ENCODE results near the gene FSTL4.

FSTL4 gene

DNA sequence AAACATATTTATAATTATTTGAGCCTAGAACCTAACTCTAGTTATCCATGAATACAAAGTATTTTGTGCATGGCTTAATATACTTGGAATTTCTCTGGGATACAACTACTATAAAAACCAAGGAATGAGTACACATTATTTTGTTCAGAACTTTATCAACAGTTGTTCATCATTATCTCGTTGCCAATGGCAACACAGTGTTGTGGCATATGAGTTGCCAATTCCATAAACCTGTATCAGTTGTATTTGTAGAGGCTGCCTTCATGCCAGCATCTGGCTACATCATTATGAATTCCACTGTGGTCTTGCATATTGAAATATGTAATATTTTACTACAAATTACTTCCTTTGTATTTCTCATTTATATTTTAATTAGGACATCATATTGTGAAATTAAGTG is 250.4 kb downstream of the FSTL4 start:
- no peak for DNase-seq (ENCODE audit: low read depth, low spot score)
- Histone ChIP-seq H3K4me1 (ENCODE audit: control insufficient read depth, insufficient read depth, low read length) (peaks cover 11% of the 10 kb centered on the region), H3K27me3 (ENCODE audit: control insufficient read depth, insufficient read depth, low read length) (no peaks in the 10 kb centered on the region), H3K4me3 (ENCODE audit: low read length) (no peak overlapping the region), H3K9me3 (ENCODE audit: control insufficient read depth, insufficient read depth, low read length) (no peaks in the 10 kb centered on the region), H3K27ac (ENCODE audit: low read length) (no peak overlapping the region), H3K36me3 (ENCODE audit: control insufficient read depth, insufficient read depth, low read length) (no peaks in the 10 kb centered on the region)
- no CpG with 5 or more reads among the region's 1 CpG for WGBS (ENCODE audit: insufficient coverage, insufficient read length)

GRCh38 chr5:133360693-133361472 is 251.5 kb downstream of the FSTL4 start:
- Histone ChIP-seq H3K4me1 (ENCODE audit: control insufficient read depth, insufficient read depth, low read length) (peaks cover 11% of the 10 kb centered on the region), H3K27me3 (ENCODE audit: control insufficient read depth, insufficient read depth, low read length) (no peaks in the 10 kb centered on the region), H3K9me3 (ENCODE audit: control insufficient read depth, insufficient read depth, low read length) (no peaks in the 10 kb centered on the region), H3K27ac (ENCODE audit: low read length) (no peak overlapping the region), H3K36me3 (ENCODE audit: control insufficient read depth, insufficient read depth, low read length) (no peaks in the 10 kb centered on the region), H3K4me3 (ENCODE audit: low read length) (no peak overlapping the region)
- no peak for DNase-seq (ENCODE audit: low read depth, low spot score)
- WGBS (ENCODE audit: insufficient coverage, insufficient read length): no CpG with 5 or more reads among the region's 18 CpGs

DNA sequence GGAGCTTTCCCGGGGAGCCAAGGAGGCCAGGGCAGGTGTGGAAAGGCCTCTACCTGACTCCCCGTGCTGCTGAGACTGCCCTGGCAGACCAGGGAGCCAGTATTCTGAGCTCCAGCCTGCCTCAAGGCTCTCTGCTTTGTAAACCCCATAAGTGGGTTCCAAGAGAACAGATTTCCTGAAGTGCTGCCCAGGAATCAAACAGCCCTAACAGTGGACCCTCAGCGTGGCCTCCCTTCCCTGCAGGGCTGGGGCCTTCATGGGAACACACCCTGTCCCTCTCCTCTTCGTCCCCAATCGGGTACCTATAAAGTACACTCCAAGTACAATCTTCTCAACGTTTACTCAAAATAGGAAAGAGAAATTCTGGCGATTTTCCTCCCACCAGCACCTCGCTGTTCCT is 252.5 kb downstream of the FSTL4 start:
- peaks cover 8% of the 10 kb centered on the region for H3K4me1 ChIP-seq (ENCODE audit: control insufficient read depth, insufficient read depth, low read length)
- H3K4me3 ChIP-seq (ENCODE audit: low read length): no peak overlapping the region
- WGBS (ENCODE audit: insufficient coverage, insufficient read length): no CpG with 5 or more reads among the region's 8 CpGs
- no peak for DNase-seq (ENCODE audit: low read depth, low spot score)
- H3K27me3 ChIP-seq (ENCODE audit: control insufficient read depth, insufficient read depth, low read length): no peaks in the 10 kb centered on the region
- no peak overlapping the region for H3K27ac ChIP-seq (ENCODE audit: low read length)
- H3K36me3 ChIP-seq (ENCODE audit: control insufficient read depth, insufficient read depth, low read length): no peaks in the 10 kb centered on the region
- no peaks in the 10 kb centered on the region for H3K9me3 ChIP-seq (ENCODE audit: control insufficient read depth, insufficient read depth, low read length)

- no peak for DNase-seq (ENCODE audit: low read depth, low spot score)
- Histone ChIP-seq H3K4me1 (ENCODE audit: control insufficient read depth, insufficient read depth, low read length) (peaks cover 2% of the 10 kb centered on the region), H3K36me3 (ENCODE audit: control insufficient read depth, insufficient read depth, low read length) (no peaks in the 10 kb centered on the region), H3K9me3 (ENCODE audit: control insufficient read depth, insufficient read depth, low read length) (no peaks in the 10 kb centered on the region), H3K27me3 (ENCODE audit: control insufficient read depth, insufficient read depth, low read length) (no peaks in the 10 kb centered on the region), H3K4me3 (ENCODE audit: low read length) (no peak overlapping the region), H3K27ac (ENCODE audit: low read length) (no peak overlapping the region)
- WGBS (ENCODE audit: insufficient coverage, insufficient read length): no CpG with 5 or more reads among the region's 12 CpGs
Observed at GRCh38 chr5:133358271-133358670, 254.1 kb downstream of the FSTL4 start.

DNA sequence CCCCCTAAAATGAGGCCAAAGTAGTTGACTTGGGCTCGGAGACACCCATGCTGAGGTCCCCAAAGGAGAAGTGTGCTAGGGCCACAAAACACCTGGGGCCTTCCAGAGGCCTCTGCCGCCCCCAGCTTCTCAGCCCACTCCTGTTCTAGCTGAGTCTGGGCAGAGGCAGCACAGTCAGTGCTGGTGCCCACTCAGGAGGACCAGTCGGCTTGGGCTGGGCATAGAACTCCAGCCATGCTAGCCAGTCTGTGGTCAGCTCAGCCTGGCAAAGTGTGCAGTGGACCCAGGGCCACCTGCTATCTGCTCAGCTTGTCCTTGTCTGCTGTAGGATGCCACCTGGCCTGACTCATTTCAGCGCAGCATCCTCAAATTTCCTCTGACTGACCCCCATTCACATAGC is 254.6 kb downstream of the FSTL4 start:
- Histone ChIP-seq H3K9me3 (ENCODE audit: control insufficient read depth, insufficient read depth, low read length) (no peaks in the 10 kb centered on the region), H3K36me3 (ENCODE audit: control insufficient read depth, insufficient read depth, low read length) (no peaks in the 10 kb centered on the region), H3K4me1 (ENCODE audit: control insufficient read depth, insufficient read depth, low read length) (peaks cover 2% of the 10 kb centered on the region), H3K27me3 (ENCODE audit: control insufficient read depth, insufficient read depth, low read length) (no peaks in the 10 kb centered on the region), H3K4me3 (ENCODE audit: low read length) (no peak overlapping the region), H3K27ac (ENCODE audit: low read length) (no peak overlapping the region)
- WGBS (ENCODE audit: insufficient coverage, insufficient read length): no CpG with 5 or more reads among the region's 4 CpGs
- no peak for DNase-seq (ENCODE audit: low read depth, low spot score)

DNA sequence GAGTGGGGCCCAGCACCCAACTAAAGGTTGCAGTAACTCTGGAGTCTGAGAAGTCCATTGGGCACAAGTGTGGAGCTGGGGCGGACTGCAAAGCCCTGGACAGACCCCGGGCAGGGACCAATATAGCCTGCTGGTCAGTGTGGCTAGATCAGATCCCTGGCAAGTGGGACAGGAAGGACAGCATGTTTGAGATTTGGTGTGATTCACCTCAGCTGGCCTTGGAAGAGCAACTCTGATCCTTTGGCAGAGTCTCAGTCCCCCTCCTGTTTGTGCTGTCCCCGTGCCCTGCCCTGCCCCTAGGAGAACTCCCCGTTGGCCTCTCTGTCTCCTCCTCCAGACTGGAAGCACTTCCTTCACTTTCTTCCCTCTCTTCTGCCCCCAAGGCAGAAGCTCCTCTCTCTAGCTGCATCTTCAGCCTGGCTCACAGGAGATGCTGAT is 255.3 kb downstream of the FSTL4 start:
- Histone ChIP-seq H3K27me3 (ENCODE audit: control insufficient read depth, insufficient read depth, low read length) (no peaks in the 10 kb centered on the region), H3K9me3 (ENCODE audit: control insufficient read depth, insufficient read depth, low read length) (no peaks in the 10 kb centered on the region), H3K4me3 (ENCODE audit: low read length) (no peak overlapping the region), H3K4me1 (ENCODE audit: control insufficient read depth, insufficient read depth, low read length) (peaks cover 2% of the 10 kb centered on the region), H3K36me3 (ENCODE audit: control insufficient read depth, insufficient read depth, low read length) (no peaks in the 10 kb centered on the region), H3K27ac (ENCODE audit: low read length) (no peak overlapping the region)
- no peak for DNase-seq (ENCODE audit: low read depth, low spot score)
- WGBS (ENCODE audit: insufficient coverage, insufficient read length): no CpG with 5 or more reads among the region's 4 CpGs

GRCh38 chr5:133356396-133356983 is 255.9 kb downstream of the FSTL4 start:
- no peaks in the 10 kb centered on the region for H3K27me3 ChIP-seq (ENCODE audit: control insufficient read depth, insufficient read depth, low read length)
- H3K36me3 ChIP-seq (ENCODE audit: control insufficient read depth, insufficient read depth, low read length): no peaks in the 10 kb centered on the region
- H3K27ac ChIP-seq (ENCODE audit: low read length): no peak overlapping the region
- WGBS (ENCODE audit: insufficient coverage, insufficient read length): no CpG with 5 or more reads among the region's 5 CpGs
- no peak for DNase-seq (ENCODE audit: low read depth, low spot score)
- H3K4me3 ChIP-seq (ENCODE audit: low read length): no peak overlapping the region
- H3K4me1 ChIP-seq (ENCODE audit: control insufficient read depth, insufficient read depth, low read length): peaks cover 2% of the 10 kb centered on the region
- no peaks in the 10 kb centered on the region for H3K9me3 ChIP-seq (ENCODE audit: control insufficient read depth, insufficient read depth, low read length)

- no peaks in the 10 kb centered on the region for H3K9me3 ChIP-seq (ENCODE audit: control insufficient read depth, insufficient read depth, low read length)
- no CpG with 5 or more reads among the region's 9 CpGs for WGBS (ENCODE audit: insufficient coverage, insufficient read length)
- H3K27me3 ChIP-seq (ENCODE audit: control insufficient read depth, insufficient read depth, low read length): no peaks in the 10 kb centered on the region
- no peak overlapping the region for H3K27ac ChIP-seq (ENCODE audit: low read length)
- no peaks in the 10 kb centered on the region for H3K36me3 ChIP-seq (ENCODE audit: control insufficient read depth, insufficient read depth, low read length)
- H3K4me1 ChIP-seq (ENCODE audit: control insufficient read depth, insufficient read depth, low read length): peaks cover 2% of the 10 kb centered on the region
- DNase-seq (ENCODE audit: low read depth, low spot score): no peak
- H3K4me3 ChIP-seq (ENCODE audit: low read length): no peak overlapping the region
Observed at GRCh38 chr5:133354323-133355185, 257.8 kb downstream of the FSTL4 start.

DNA sequence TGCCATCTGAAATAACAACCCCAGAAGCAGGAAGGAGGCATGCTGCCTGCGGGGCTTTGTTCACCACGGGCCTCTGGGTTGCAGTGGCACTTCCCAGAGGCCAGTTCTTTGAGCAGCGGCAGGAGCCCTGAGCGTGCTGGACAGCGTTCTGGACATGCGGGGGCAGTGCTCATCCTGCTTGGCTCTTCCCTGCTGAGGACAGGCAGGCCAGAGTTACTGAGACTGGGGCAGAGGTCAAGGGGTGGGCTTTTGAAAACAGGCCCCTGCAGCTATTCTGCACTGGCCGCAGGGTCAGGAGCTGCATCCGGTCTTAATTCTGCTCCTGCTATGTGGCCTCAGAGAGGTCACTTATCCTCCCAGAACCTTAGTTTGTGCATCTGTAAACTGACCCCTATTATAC is 258.6 kb downstream of the FSTL4 start:
- Histone ChIP-seq H3K27ac (ENCODE audit: low read length) (no peak overlapping the region), H3K4me1 (ENCODE audit: control insufficient read depth, insufficient read depth, low read length) (peaks cover 2% of the 10 kb centered on the region), H3K36me3 (ENCODE audit: control insufficient read depth, insufficient read depth, low read length) (no peaks in the 10 kb centered on the region), H3K4me3 (ENCODE audit: low read length) (no peak overlapping the region), H3K9me3 (ENCODE audit: control insufficient read depth, insufficient read depth, low read length) (no peaks in the 10 kb centered on the region), H3K27me3 (ENCODE audit: control insufficient read depth, insufficient read depth, low read length) (no peaks in the 10 kb centered on the region)
- no peak for DNase-seq (ENCODE audit: low read depth, low spot score)
- WGBS (ENCODE audit: insufficient coverage, insufficient read length): no CpG with 5 or more reads among the region's 8 CpGs

- H3K27me3 ChIP-seq (ENCODE audit: control insufficient read depth, insufficient read depth, low read length): no peaks in the 10 kb centered on the region
- H3K27ac ChIP-seq (ENCODE audit: low read length): no peak overlapping the region
- no peak for DNase-seq (ENCODE audit: low read depth, low spot score)
- no peak overlapping the region for H3K4me3 ChIP-seq (ENCODE audit: low read length)
- H3K36me3 ChIP-seq (ENCODE audit: control insufficient read depth, insufficient read depth, low read length): no peaks in the 10 kb centered on the region
- no peaks in the 10 kb centered on the region for H3K9me3 ChIP-seq (ENCODE audit: control insufficient read depth, insufficient read depth, low read length)
- no peaks in the 10 kb centered on the region for H3K4me1 ChIP-seq (ENCODE audit: control insufficient read depth, insufficient read depth, low read length)
- WGBS (ENCODE audit: insufficient coverage, insufficient read length): no CpG with 5 or more reads among the region's 4 CpGs
Observed at GRCh38 chr5:133348406-133348805, 263.9 kb downstream of the FSTL4 start.
